PC-3 (cell line): ENCODE measurements around the gene GPS1.

ENCODE experiments used
- CTCF ChIP-seq: fragments of 300-600 bp; sonication (generic); conservative IDR thresholded peaks from 2 replicates; pipeline ENCODE4 v1.5.1; 2017; ENCODE audit warnings: antibody characterized with exemption, low read depth, mild to moderate bottlenecking, low read length
- EZH2 ChIP-seq: fragments of 300-600 bp; sonication (generic); IDR thresholded peaks from one replicate; pipeline ENCODE4 v1.6.1; 2017; ENCODE audit warnings: antibody characterized with exemption, mild to moderate bottlenecking, low read length; ENCODE audit not compliant: unreplicated experiment
- EZH2phosphoT487 ChIP-seq: fragments of 300-600 bp; sonication (generic); IDR thresholded peaks from 2 replicates; pipeline ENCODE4 v1.6.1; 2018; ENCODE audit warnings: mild to moderate bottlenecking, antibody characterized with exemption, low read length, borderline replicate concordance

GRCh38 chr17:82101767-82102679 is 50.3 kb downstream of the GPS1 start:
- no peak for TF ChIP-seq CTCF
- no peak for TF ChIP-seq EZH2phosphoT487
- no peak for TF ChIP-seq EZH2
